Measurements from ENCODE around the gene SLC5A1. TPM values are rescaled to one million over a fixed set of nuclear protein-coding genes. Genes with fewer than 3 reads are reported as not detected.

The SLC5A1 gene
- total and polyA plus RNA-seq, 11 donors = 22.1 to 181 (median 103) TPM

- ATAC-seq (no peak), DNase-seq (no peak)
- Histone ChIP-seq H3K27me3 (peaks cover 0 to 17% (median 0%) of the 10 kb centered on the region in 9 donors), H3K27ac (no peak overlapping the region), H3K4me3 (no peak overlapping the region), H3K9me3 (no peaks in the 10 kb centered on the region), H3K4me1 (no peaks in the 10 kb centered on the region), H3K36me3 (no peaks in the 10 kb centered on the region)
- 63 to 79% (median 71%) methylated on average over 6 of the region's 6 CpGs for WGBS, 4 donors
- intact Hi-C loops (cut with DNase I) = no loop called here
- no peak for TF ChIP-seq CTCF (IDR thresholded peaks at IDR 0.05)
- TF ChIP-seq POLR2A (IDR thresholded peaks at IDR 0.05) = no peak
These were observed 5.8 kb upstream of the SLC5A1 start for GRCh38 chr22:32037236-32037635.

- no peak overlapping the region for H3K4me3 ChIP-seq
- no peak overlapping the region for H3K27ac ChIP-seq
- no peaks in the 10 kb centered on the region for H3K36me3 ChIP-seq
- no peak for DNase-seq
- H3K4me1 ChIP-seq = no peaks in the 10 kb centered on the region
- ATAC-seq = no peak
- intact Hi-C loops (cut with DNase I) = no loop called here
- peaks cover 0 to 32% (median 4%) of the 10 kb centered on the region in 9 donors for H3K27me3 ChIP-seq
- no peaks in the 10 kb centered on the region for H3K9me3 ChIP-seq
- TF ChIP-seq CTCF (IDR thresholded peaks at IDR 0.05) (no peak), POLR2A (IDR thresholded peaks at IDR 0.05) (no peak)
- WGBS, 4 donors = 48 to 63% (median 56%) methylated on average over 3 of the region's 3 CpGs
These were observed 2.6 kb upstream of the SLC5A1 start for GRCh38 chr22:32040324-32040904.

- H3K27ac ChIP-seq = no peak overlapping the region
- ATAC-seq = no peak
- peaks cover 0 to 10% (median 0%) of the 10 kb centered on the region in 12 donors for H3K4me1 ChIP-seq
- no peaks in the 10 kb centered on the region for H3K9me3 ChIP-seq
- no peaks in the 10 kb centered on the region for H3K36me3 ChIP-seq
- no peak for DNase-seq
- no peak overlapping the region for H3K4me3 ChIP-seq
- peaks cover 0 to 37% (median 4%) of the 10 kb centered on the region in 9 donors for H3K27me3 ChIP-seq
- intact Hi-C loops (cut with DNase I) = no loop called here
- 57 to 79% (median 68%) methylated on average over 9 of the region's 9 CpGs for WGBS, 4 donors
- no peak for TF ChIP-seq CTCF (IDR thresholded peaks at IDR 0.05)
- TF ChIP-seq POLR2A (IDR thresholded peaks at IDR 0.05) = no peak
These were observed 330 bp downstream of the SLC5A1 start for GRCh38 chr22:32043391-32043790.

- 93 to 100% (median 97%) methylated on average over 1 of the region's 1 CpG for WGBS, 4 donors
- H3K4me3 ChIP-seq = no peak overlapping the region
- DNase-seq = no peak
- H3K9me3 ChIP-seq = no peaks in the 10 kb centered on the region
- H3K4me1 ChIP-seq = peaks cover 0 to 14% (median 0%) of the 10 kb centered on the region in 12 donors
- intact Hi-C loops (cut with DNase I) = no loop called here
- H3K27me3 ChIP-seq = peaks cover 0 to 37% (median 4%) of the 10 kb centered on the region in 9 donors
- H3K27ac ChIP-seq = no peak overlapping the region
- TF ChIP-seq CTCF (IDR thresholded peaks at IDR 0.05) = no peak
- TF ChIP-seq POLR2A (IDR thresholded peaks at IDR 0.05) = no peak
- no peak for ATAC-seq
- H3K36me3 ChIP-seq = no peaks in the 10 kb centered on the region
These were observed 1.4 kb downstream of the SLC5A1 start for GRCh38 chr22:32044477-32044876.
